ENCODE measurements around the gene CDS1. TPM values are rescaled to one million over a fixed set of nuclear protein-coding genes. Genes with fewer than 3 reads are reported as not detected.

CDS1 gene
- total and polyA plus RNA-seq, 10 of the 15 experiments (the other 5 are each of a cell fraction or from before 2014, with no cell fraction given), result 0.03 TPM; not detected in 8

DNA sequence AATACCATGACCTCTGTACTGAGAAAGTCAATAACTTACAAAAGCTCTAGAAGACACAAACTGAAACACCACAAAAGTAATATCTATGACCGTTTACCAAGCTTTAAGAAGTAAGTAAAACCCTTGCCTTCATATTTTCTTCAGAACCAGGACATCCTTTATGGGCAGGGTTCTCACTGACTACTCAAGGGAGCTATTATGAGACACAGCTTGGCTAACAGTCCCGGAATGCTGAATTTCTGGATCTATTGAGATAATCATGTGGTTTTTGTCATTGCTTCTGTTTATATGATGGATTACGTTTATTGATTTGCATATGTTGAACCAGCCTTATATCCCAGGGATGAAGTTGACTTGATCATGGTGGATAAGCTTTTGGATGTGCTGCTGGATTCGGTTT is 19.9 kb upstream of the CDS1 start:
- H3K36me3 ChIP-seq (ENCODE audit: control insufficient read depth in 2 of 2, insufficient read depth in 2 of 2, low read length in 1 of 2), result no peaks in the 10 kb centered on the region
- RAD21 ChIA-PET (ENCODE audit: unreplicated experiment), result no interaction called here
- H3K79me2 ChIP-seq (ENCODE audit: control insufficient read depth, insufficient read depth, low read length), result no peaks in the 10 kb centered on the region
- CTCF ChIA-PET, result no interaction called here
- 0% methylated on average over 4 of the region's 4 CpGs for WGBS (ENCODE audit: insufficient coverage, insufficient replicate concordance, low lambda C conversion rate, missing lambda C conversion rate)
- no peaks in the 10 kb centered on the region for H3K4me1 ChIP-seq (ENCODE audit: control insufficient read depth, insufficient read depth, low read length)
- TF ChIP-seq, protein P1, sequence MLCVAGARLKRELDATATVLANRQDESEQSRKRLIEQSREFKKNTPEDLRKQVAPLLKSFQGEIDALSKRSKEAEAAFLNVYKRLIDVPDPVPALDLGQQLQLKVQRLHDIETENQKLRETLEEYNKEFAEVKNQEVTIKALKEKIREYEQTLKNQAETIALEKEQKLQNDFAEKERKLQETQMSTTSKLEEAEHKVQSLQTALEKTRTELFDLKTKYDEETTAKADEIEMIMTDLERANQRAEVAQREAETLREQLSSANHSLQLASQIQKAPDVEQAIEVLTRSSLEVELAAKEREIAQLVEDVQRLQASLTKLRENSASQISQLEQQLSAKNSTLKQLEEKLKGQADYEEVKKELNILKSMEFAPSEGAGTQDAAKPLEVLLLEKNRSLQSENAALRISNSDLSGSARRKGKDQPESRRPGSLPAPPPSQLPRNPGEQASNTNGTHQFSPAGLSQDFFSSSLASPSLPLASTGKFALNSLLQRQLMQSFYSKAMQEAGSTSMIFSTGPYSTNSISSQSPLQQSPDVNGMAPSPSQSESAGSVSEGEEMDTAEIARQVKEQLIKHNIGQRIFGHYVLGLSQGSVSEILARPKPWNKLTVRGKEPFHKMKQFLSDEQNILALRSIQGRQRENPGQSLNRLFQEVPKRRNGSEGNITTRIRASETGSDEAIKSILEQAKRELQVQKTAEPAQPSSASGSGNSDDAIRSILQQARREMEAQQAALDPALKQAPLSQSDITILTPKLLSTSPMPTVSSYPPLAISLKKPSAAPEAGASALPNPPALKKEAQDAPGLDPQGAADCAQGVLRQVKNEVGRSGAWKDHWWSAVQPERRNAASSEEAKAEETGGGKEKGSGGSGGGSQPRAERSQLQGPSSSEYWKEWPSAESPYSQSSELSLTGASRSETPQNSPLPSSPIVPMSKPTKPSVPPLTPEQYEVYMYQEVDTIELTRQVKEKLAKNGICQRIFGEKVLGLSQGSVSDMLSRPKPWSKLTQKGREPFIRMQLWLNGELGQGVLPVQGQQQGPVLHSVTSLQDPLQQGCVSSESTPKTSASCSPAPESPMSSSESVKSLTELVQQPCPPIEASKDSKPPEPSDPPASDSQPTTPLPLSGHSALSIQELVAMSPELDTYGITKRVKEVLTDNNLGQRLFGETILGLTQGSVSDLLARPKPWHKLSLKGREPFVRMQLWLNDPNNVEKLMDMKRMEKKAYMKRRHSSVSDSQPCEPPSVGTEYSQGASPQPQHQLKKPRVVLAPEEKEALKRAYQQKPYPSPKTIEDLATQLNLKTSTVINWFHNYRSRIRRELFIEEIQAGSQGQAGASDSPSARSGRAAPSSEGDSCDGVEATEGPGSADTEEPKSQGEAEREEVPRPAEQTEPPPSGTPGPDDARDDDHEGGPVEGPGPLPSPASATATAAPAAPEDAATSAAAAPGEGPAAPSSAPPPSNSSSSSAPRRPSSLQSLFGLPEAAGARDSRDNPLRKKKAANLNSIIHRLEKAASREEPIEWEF (IDR thresholded peaks at IDR 0.05; ENCODE audit: insufficient replicate concordance, low read depth, low read length), result no peak
- no peak for TF ChIP-seq ZBED1 (IDR thresholded peaks at IDR 0.05; ENCODE audit: borderline replicate concordance)
- TF ChIP-seq FOS (IDR thresholded peaks at IDR 0.05; ENCODE audit: borderline replicate concordance, extremely low read depth, insufficient read length), result no peak
- no peak overlapping the region for H3K4me3 ChIP-seq
- SMC1A ChIA-PET (ENCODE audit: uncharacterized antibody, unreplicated experiment), result no interaction called here
- no TSS peak for BruUV-seq (replicated peaks)
- no peak overlapping the region for H3K9ac ChIP-seq (ENCODE audit: control insufficient read depth, insufficient read depth, low read length)
- H3K27me3 ChIP-seq (replicated peaks in 1 of 2; ENCODE audit: control insufficient read depth in 2 of 2, insufficient read depth in 2 of 2, low read length in 1 of 2), result no peaks in the 10 kb centered on the region
- no peak overlapping the region for H3K27ac ChIP-seq (ENCODE audit: control insufficient read depth, insufficient read depth)
- no peak overlapping the region for H3K4me2 ChIP-seq (ENCODE audit: control insufficient read depth, insufficient read depth)
- POLR2A ChIA-PET, result no interaction called here
- H2AFZ ChIP-seq (ENCODE audit: control insufficient read depth, low read depth, low read length), result no peak overlapping the region
- FAIRE-seq (no peak), DNase-seq (ENCODE audit: low read depth, low spot score) (no peak), ATAC-seq (no peak)
- in situ Hi-C loops (cut with MboI) (no loop called here), intact Hi-C loops (cut with micrococcal nuclease; ENCODE audit: unreplicated experiment) (no loop called here)
- no peaks in the 10 kb centered on the region for H3K9me3 ChIP-seq (replicated peaks; ENCODE audit: control insufficient read depth, insufficient read depth, low read length)
- H4K20me1 ChIP-seq (ENCODE audit: control insufficient read depth, insufficient read depth), result no peaks in the 10 kb centered on the region
